ENCODE data around the gene BRINP1.
"Not testable (repeated sequence)": the region's sequence is repeated elsewhere in the genome, so short reads cannot be mapped to it uniquely, and the experiment has no call there.

Gene BRINP1

DNA sequence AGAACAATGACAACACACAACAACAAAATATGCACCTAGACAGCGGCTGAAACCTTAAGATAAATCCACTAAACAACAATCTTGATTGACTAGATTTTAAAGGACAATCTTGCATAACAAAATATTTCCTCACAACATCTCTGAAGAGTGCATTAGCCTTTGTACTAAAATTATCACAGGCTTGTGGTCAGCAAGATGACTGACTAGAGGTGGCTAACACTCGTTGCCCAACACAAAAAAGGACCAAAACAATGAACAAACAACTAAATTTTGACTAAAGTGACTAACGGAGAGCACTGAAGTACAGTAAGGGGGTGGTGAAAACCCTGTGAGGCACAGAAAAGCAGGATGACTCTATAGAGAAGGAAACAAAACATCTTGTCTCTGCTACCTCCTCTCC lies 183.9 kb downstream of the BRINP1 start:
- no peak for DNase-seq (ENCODE audit: low read depth)

- DNase-seq (ENCODE audit: low read depth), result no peak
These were observed 184.8 kb downstream of the BRINP1 start for GRCh38 chr9:119184265-119184936.

DNA sequence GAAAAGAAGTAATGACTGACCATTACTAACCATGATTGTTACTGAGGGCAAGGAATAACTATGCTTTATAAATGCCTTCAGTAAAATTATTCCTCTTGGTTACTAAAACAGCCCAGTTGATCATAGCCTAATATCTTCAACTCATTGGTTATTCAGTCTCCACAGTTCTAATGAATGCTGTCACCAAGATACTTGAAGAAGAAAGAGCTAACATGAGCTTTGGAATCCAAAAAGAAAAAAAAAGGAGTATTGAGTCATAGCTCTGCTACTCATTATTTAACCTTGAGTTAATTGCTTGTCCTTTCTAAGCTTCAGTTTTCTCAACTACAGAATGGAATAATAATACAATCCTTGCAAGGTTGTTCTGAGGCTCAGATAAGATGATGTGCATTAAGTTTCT lies 187.7 kb downstream of the BRINP1 start:
- no peak for DNase-seq (ENCODE audit: low read depth)

GRCh38 chr9:119180897-119181296 lies 188.3 kb downstream of the BRINP1 start:
- DNase-seq (ENCODE audit: low read depth), result no peak

- DNase-seq (ENCODE audit: low read depth), result no peak
These were observed 189.5 kb downstream of the BRINP1 start for GRCh38 chr9:119179701-119180100.

DNA sequence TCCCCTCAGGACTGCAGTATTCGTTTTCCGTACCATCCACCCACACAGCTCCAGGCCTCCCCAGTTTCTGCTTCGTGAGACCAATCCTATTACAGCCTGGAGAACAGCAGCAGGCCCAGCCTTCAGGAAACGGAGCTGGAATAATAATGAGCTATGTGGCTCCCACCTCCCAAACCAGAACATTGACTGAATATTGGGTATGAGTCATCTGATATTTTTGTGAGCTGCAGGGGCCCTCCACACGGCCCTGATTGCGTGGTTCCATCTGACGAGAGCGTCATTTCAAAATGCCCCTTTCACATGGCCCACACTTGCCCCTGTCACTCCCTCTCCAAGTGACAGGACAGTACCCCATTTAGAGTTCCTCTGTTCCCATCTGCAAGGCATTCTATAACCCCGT lies 192.0 kb downstream of the BRINP1 start:
- DNase-seq (ENCODE audit: low read depth), result no peak

GRCh38 chr9:119175581-119175980 lies 193.7 kb downstream of the BRINP1 start:
- DNase-seq (ENCODE audit: low read depth), result no peak

DNA sequence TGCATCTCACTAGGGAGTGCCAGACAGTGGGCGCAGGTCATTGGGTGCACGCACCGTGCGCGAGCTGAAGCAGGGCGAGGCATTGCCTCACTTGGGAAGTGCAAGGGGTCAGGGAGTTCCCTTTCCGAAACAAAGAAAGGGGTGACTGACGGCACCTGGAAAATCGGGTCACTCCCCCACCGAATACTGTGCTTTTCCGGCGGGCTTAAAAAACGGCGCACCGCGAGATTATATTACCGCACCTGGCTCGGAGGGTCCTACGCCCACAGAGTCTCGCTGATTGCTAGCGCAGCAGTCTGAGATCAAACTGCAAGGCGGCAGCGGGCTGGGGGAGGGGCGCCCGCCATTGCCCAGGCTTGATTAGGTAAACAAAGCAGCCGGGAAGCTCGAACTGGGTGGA lies 200.0 kb downstream of the BRINP1 start:
- DNase-seq (ENCODE audit: low read depth), result not testable (repeated sequence)

GRCh38 chr9:119167876-119168275 lies 201.4 kb downstream of the BRINP1 start:
- no peak for DNase-seq (ENCODE audit: low read depth)

- DNase-seq (ENCODE audit: low read depth), result no peak
These were observed 202.0 kb downstream of the BRINP1 start for GRCh38 chr9:119167267-119167666.

DNA sequence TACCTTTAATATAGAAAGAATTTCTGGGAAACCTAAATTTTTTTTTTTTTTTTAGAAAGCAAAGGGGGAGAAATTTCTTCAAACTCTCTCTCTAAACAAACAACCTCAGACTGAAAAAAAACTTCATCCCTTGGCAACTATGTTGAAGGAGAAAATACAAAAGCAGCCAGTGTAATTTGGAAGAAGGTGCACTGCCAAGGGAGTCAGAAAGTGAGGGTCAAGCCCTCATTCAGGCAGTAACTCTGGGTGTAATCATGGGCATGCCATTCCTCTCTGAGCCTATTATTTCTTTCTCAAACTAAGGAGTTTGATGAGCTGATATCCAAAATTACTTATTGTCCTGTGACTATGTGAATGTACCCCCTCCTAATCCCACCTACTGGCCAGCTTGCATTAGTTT lies 203.1 kb downstream of the BRINP1 start:
- DNase-seq (ENCODE audit: low read depth), result no peak

DNA sequence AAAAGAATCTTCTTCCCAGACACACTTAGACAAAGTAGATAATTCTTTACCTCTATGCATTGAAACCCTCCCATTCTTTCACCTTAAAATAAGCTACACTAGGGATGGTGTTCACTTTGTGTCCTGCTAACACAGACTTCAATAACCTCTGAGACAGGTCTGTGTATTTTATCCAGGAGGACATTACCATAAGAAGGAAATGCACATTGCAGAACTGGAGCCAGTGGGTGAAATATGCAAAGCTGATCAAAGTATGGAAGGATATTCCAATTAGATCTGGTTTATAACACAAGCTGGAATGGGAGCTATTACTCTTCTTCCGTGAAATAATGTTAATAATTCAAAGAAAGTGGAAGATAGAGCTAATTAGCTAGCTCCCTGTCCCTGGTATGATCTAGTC lies 204.1 kb downstream of the BRINP1 start:
- no peak for DNase-seq (ENCODE audit: low read depth)

DNA sequence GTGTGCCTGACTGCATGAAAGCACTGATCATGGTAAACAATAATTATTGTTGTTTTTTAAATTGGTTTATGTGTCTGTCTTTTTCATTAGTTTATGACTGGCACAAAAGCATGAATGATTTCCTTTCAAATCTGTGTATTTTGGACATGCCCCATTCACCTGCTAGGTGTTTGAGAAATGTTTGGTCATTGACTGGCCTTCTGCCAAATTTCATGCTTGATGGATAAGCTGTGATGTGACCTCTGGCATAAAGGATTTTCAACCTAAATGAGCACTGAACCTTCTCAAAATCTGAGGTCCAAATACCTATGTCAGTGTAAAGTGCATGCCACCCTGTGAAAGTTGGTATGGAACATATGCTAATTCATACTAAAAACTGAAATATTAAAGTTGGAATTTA lies 204.5 kb downstream of the BRINP1 start:
- DNase-seq (ENCODE audit: low read depth), result no peak

DNA sequence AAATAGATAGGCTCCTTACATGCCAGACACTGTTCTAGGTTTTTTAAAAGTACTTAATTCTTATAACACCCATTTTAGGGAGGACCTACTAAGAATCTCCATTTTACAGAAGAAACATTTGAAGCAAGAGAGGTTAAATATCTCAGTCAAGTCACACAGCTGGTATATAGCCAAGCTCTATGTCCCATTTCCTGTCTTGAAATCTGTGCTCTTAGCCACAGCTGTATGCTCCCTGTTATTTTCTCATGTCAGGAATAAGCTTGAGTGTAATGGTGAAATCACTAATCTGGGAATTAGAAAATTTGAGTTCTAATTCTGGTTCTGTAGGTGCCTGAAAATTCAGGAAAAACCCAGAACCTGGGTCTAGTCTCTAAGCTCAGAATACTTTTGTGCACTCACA lies 208.7 kb downstream of the BRINP1 start:
- no peak for DNase-seq (ENCODE audit: low read depth)

- no peak for DNase-seq (ENCODE audit: low read depth)
These were observed 209.8 kb downstream of the BRINP1 start for GRCh38 chr9:119159386-119159785.

GRCh38 chr9:119157196-119157595 lies 212.0 kb downstream of the BRINP1 start:
- DNase-seq (ENCODE audit: low read depth), result no peak

- no peak for DNase-seq (ENCODE audit: low read depth)
These were observed 212.9 kb downstream of the BRINP1 start for GRCh38 chr9:119156354-119156753.

DNA sequence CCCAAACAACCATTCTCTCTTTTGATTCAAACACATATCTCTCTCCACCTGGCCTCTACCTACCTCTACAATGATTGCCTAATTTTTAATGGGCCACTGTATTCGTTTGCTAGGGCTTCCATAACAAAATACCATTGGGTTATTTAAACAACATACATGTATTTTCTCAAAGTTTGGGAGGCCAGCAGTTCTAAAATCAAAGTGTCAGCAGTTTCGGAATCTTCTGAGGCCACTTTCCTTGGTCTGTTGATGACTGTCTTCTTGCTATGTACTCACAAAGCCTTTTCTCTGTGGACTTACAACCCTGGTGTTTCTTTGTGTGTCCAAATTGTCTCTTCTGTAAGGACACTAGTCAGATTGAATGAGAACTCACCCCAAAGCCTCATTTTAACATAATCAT lies 214.7 kb downstream of the BRINP1 start:
- DNase-seq (ENCODE audit: low read depth), result no peak

- DNase-seq (ENCODE audit: low read depth), result no peak
These were observed 215.8 kb downstream of the BRINP1 start for GRCh38 chr9:119153402-119153801.

GRCh38 chr9:119148855-119149254 lies 220.4 kb downstream of the BRINP1 start:
- no peak for DNase-seq (ENCODE audit: low read depth)

DNA sequence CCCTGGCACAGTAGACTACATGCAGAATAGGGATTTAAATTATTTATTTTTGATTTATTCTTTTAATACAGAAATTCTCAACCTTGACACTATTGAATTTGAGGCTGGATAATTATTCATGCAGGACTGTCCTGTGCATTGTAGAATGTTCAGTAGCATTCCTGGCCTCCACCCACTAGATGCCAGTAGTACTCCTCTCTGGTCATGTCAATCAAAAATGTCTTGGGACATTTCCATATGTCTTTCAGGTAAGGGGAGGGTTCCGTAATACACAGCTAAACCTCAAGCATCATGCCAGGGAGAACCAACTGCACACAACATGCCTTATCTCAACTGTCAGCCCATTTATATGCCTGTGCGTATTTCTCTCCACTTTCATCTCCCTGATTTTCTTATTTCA lies 231.8 kb downstream of the BRINP1 start:
- DNase-seq (ENCODE audit: low read depth), result no peak

DNA sequence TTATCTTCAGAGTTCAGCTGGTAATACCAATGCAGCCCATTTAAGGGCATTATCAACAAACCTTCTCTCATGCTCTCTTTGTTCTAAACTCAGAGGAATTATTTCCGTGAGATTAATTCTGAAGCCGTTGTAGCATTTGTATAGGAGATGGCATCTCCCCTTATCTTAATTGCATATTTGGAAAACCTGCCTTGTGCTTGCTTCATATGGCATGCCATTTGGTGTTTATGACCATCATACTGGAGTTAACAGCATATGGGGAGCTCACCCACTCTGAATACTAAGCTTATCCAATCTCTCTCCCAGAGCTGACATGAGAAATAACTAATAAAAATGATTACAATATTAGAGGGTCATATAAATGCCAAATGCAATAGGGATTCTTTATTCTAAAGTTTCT lies 243.2 kb downstream of the BRINP1 start:
- DNase-seq (ENCODE audit: low read depth), result no peak

GRCh38 chr9:119121899-119122298 lies 247.3 kb downstream of the BRINP1 start:
- DNase-seq (ENCODE audit: low read depth), result no peak

DNA sequence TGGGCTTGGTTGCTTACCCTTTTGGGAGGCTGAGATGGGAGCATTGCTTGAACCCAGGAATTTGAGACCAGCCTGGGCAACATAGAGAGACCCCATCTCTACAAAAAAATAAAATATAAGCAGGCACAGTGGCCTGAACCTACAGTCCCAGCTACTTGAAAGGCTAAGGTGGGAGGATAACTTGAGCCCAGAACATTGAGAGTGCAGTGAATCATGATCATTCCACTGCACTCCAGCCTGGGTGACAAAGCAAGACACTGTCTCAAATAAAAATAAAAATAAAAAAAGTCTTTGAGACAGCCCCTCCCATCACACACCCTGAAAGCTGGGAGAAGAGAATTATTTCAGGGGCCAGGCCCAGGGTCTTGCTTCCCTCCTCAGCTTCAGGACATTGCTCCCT lies 251.8 kb downstream of the BRINP1 start:
- DNase-seq (ENCODE audit: low read depth), result no peak

Measured in fibroblast of the conjunctiva (primary cell).